Fibroblast of villous mesenchyme (primary cell): ENCODE data around the gene ADGRG2. TPM values are rescaled to one million over a fixed set of nuclear protein-coding genes. Genes with fewer than 3 reads are reported as not detected.

ENCODE experiments used
- DNase-seq: peaks from one replicate; pipeline ENCODE4 v3.0.0-alpha.2; 2010; ENCODE audit warnings: low read depth
- H3K4me3 ChIP-seq: 2 replicates; pipeline ENCODE4 v1.5.1; 2011; ENCODE audit warnings: low read depth, mild to moderate bottlenecking, low read length
- CTCF ChIP-seq: IDR thresholded peaks from 2 replicates; pipeline ENCODE4 v1.5.1; 2012; ENCODE audit warnings: low read depth, mild to moderate bottlenecking, low read length; ENCODE audit not compliant: insufficient read depth
- total RNA-seq: library from RNA; depleted of rRNA; stranded (reverse); fragments of >200 nt; gene quantifications from 2 replicates; pipeline ENCODE4 v1.2.3, GENCODE V29; 2012

The ADGRG2 gene
- total RNA-seq, 1 donor = not detected

GRCh38 chrX:18941896-18942295 lies 180.4 kb downstream of the ADGRG2 start:
- DNase-seq = no peak
- H3K4me3 ChIP-seq = no peak overlapping the region
- TF ChIP-seq CTCF = no peak

Other genes starting within 250 kb of the ADGRG2 start
- gene PHKA2, start 138.4 kb downstream of the ADGRG2 start, total RNA-seq = 8.1 and 8.2 TPM in 2 replicates
- 32.4 and 42.5 TPM in 2 replicates for gene PDHA1, start 221.5 kb upstream of the ADGRG2 start, total RNA-seq